Measurements from ENCODE around the gene PHC2.

PHC2 gene

GRCh38 chr1:33289858-33290154 is 141.1 kb downstream of the PHC2 start:
- DNase-seq (ENCODE audit: low spot score), result no peak

- no peak for DNase-seq (ENCODE audit: low spot score)
Measured at GRCh38 chr1:33288976-33289857, 141.7 kb downstream of the PHC2 start.

GRCh38 chr1:33287317-33287716 is 143.6 kb downstream of the PHC2 start:
- no peak for DNase-seq (ENCODE audit: low spot score)

- DNase-seq (ENCODE audit: low spot score), result no peak
Measured at GRCh38 chr1:33286451-33287185, 144.3 kb downstream of the PHC2 start.

- no peak for DNase-seq (ENCODE audit: low spot score)
Measured at GRCh38 chr1:33284049-33284448, 146.8 kb downstream of the PHC2 start.

GRCh38 chr1:33282791-33283190 is 148.1 kb downstream of the PHC2 start:
- DNase-seq (ENCODE audit: low spot score), result no peak

- no peak for DNase-seq (ENCODE audit: low spot score)
Measured at GRCh38 chr1:33281554-33282303, 149.2 kb downstream of the PHC2 start.

- DNase-seq (ENCODE audit: low spot score), result no peak
Measured at GRCh38 chr1:33280091-33280661, 150.7 kb downstream of the PHC2 start.

GRCh38 chr1:33277488-33278084 is 153.3 kb downstream of the PHC2 start:
- DNase-seq (ENCODE audit: low spot score), result no peak

GRCh38 chr1:33276573-33277298 is 154.2 kb downstream of the PHC2 start:
- DNase-seq (ENCODE audit: low spot score), result no peak

- no peak for DNase-seq (ENCODE audit: low spot score)
Measured at GRCh38 chr1:33275706-33276572, 155.0 kb downstream of the PHC2 start.

GRCh38 chr1:33275195-33275594 is 155.7 kb downstream of the PHC2 start:
- no peak for DNase-seq (ENCODE audit: low spot score)

GRCh38 chr1:33274446-33274845 is 156.4 kb downstream of the PHC2 start:
- DNase-seq (ENCODE audit: low spot score), result no peak

GRCh38 chr1:33273961-33274371 is 156.9 kb downstream of the PHC2 start:
- no peak for DNase-seq (ENCODE audit: low spot score)
